CD4-positive, alpha-beta T cell treated with Interleukin-4 for 4 hours (primary cell): ENCODE measurements around the gene HPS3.

Source experiments
- DNase-seq: peaks from one replicate; pipeline ENCODE4 v3.0.0-alpha.2; 2020

Gene HPS3

GRCh38 chr3:149122721-149123578 lies 6.5 kb upstream of the HPS3 start:
- no peak for DNase-seq

DNA sequence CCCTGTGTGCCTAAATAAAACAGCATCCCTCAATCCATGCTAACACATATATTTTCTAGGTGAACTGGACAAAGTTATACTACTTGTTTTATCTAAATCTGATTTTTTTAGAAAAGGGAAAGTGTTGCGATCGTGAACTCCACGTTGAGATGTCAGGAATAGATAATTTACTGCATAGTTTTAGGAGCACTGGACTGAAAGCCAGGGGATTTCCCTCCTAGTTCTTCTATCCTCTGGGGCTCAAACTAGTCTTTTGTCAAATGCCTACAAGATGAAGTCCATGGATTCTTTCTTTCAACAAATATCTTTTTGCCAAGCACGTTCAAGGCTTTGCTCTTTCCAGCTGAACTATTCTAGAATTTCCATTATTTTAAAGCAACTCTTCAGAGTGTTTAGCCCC lies 617 bp upstream of the HPS3 start:
- no peak for DNase-seq

- no peak for DNase-seq
These were observed 2.2 kb downstream of the HPS3 start for GRCh38 chr3:149131589-149131988.

- DNase-seq, result no peak
These were observed 5.1 kb downstream of the HPS3 start for GRCh38 chr3:149134575-149134974.

- no peak for DNase-seq
These were observed 13.2 kb downstream of the HPS3 start for GRCh38 chr3:149142682-149143081.

DNA sequence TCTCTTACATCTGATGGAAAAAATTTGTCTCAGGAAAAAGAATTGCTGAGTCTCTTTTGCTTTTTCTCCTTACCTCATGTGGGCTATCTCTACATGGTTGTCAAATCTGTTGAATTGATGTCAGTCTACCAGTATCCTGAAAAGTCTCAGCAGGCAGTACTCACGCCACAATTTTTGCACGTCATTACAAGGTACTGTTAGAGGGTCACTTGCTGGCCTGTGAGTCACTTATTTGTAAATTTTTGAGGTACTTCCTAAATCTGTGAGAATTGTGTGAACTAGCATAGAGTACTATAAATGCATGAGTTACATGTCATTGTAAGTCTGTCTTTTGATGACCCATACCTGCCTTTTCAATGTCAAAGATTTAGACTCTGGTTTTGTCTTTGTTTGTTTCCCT lies 15.9 kb downstream of the HPS3 start:
- no peak for DNase-seq

GRCh38 chr3:149145974-149146373 lies 16.5 kb downstream of the HPS3 start:
- peak; percentile 38 for DNase-seq

GRCh38 chr3:149150436-149150835 lies 21.0 kb downstream of the HPS3 start:
- no peak for DNase-seq

GRCh38 chr3:149151843-149152242 lies 22.4 kb downstream of the HPS3 start:
- no peak for DNase-seq

DNA sequence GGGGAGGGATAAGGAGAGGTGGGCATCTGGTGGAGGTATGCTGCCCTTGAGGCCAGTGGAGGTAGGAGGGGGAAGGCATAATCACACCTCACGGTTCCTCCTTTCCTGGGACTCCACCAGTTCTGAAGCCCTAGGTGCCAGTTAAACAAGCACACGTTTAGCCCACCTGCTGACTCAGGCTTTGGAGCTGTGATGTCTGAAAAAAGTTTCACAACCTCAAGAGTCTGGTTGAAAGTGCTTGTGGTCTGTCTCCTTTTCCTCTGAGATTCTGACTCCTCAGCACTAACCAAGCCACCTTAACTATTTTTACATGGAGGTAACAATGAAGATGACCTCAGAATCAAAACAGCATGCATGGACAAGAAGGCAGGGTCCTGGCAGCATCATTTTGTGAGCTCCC lies 23.0 kb downstream of the HPS3 start:
- DNase-seq, result no peak

- DNase-seq, result no peak
These were observed 24.0 kb downstream of the HPS3 start for GRCh38 chr3:149153402-149153801.

GRCh38 chr3:149160754-149161300 lies 31.4 kb downstream of the HPS3 start:
- DNase-seq, result no peak

- DNase-seq, result no peak
These were observed 32.6 kb downstream of the HPS3 start for GRCh38 chr3:149162007-149162406.

- no peak for DNase-seq
These were observed 33.6 kb downstream of the HPS3 start for GRCh38 chr3:149163066-149163465.

DNA sequence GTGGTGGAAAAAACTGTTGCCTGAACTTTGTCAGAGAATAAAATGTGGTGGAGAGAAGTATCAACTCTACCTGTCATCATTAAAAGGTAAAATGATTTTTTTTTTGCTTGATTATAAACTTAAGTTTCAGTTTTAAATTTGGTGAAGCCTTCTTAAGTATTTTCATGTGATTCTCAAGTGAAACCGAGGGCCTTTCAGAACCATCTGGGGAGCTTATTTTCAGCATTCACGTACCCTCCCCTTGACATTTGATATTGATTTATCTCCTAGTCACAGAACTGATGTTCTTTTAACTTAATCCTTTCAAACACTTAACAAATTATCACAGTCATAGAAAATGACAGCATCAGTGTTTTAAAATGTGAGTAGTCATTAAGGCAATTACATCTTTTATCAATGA lies 38.5 kb downstream of the HPS3 start:
- DNase-seq, result no peak

- DNase-seq, result no peak
These were observed 41.2 kb downstream of the HPS3 start for GRCh38 chr3:149170672-149171071.

- DNase-seq, result peak; percentile 10
These were observed 45.5 kb downstream of the HPS3 start for GRCh38 chr3:149174901-149175300.

DNA sequence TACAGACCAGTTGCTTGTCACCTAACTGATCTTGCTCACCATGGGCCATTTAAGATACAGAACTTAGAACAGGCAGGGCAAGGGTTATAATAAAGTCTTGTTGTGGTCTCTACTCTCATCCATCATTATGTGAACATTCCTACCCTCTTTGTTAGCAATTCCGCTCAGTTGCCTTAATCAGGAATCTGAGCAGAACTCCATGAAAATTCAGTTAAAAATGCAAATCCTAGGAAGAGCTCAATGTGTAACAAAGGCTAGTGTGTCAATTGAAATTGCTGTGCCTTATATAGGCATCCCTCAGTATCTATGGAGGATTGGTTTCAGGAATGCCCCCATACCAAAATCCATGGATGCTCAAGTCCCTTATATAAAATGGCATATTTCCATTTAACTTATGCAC lies 47.7 kb downstream of the HPS3 start:
- no peak for DNase-seq

GRCh38 chr3:149179220-149179619 lies 49.8 kb downstream of the HPS3 start:
- no peak for DNase-seq

DNA sequence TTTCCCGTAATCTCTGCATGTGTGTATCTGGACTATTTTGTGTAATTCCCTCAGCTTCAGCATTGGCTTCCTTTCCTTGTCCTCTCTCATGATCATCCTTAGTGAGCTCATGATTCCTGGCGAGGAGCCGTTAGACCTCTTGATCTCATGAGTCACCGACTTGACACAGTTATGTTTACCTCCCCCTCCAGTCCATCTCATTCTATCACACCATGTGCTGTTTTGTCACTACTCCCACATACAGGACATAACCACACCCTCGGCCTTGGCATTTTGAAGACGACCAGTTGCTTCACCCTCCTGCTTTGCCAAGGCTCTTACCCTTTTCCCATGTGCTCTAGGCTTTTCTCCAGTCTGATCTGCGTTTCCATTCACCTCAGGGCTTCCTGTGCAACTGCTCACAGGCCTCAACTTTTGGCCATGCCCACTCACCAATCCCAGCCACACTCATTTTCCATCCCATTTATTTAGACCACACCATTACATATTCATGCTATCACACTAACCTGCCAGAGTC lies 50.7 kb downstream of the HPS3 start:
- no peak for DNase-seq

GRCh38 chr3:149181182-149181581 lies 51.7 kb downstream of the HPS3 start:
- DNase-seq, result no peak

GRCh38 chr3:149186219-149186618 lies 56.8 kb downstream of the HPS3 start:
- no peak for DNase-seq

DNA sequence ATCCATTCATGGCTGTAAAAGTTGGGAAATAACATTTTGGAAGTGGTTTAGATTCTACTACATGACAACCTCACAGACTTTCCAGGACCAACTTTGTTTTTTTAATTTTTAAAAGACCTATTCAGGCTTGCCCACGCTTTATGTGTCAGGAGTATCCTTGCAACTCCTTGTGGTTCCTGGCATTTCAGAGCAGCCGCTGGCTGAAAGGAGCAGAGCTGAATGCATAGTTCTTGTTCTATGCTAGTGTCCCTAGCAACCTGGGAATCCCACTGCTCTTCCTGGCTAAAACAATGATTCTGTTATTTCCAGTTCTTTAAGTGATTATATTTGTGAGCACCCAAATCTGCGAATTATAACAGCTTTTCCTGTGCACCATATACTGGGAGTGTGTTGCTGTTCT lies 57.3 kb downstream of the HPS3 start:
- DNase-seq, result no peak

DNA sequence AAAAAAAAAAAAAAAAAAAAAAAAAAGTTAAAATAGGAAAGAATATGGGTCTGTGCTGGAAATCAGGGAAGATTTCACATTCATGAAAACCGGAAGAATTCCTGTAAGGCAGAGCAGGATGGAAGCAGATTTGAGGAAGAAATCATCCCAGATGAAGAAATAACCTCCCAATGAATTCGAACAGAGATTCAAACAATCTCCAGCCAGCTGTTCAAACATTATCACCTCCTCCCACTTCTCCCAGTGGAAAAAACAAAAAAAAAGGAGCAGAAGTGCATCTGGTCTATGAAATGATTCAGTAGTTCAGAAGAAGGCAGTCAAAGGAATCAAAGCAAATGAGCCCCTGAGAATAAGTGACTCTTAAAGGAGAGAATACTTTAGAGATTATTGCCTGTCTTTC lies 59.1 kb downstream of the HPS3 start:
- DNase-seq, result no peak

DNA sequence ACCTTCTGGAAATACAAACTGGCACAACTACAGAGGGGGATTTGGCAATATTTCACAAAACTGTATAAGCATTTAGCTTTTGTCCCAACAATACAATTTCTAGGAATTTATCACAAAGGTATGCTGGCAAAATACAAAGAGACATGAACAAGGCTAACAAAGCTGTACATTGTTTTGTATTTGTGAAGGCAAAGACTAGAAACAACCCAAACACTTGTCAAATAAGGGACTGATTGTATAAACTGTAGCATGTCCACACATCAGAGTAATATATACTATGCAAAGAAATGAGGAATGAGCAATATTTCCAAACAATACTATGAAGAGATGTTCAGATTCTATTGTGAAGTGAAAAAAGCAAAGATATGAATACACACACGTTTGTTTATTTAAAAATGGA lies 65.8 kb downstream of the HPS3 start:
- no peak for DNase-seq
